HG02973 (cell line): ENCODE measurements around the gene METRNL.
"Not testable (repeated sequence)": the region's sequence is repeated elsewhere in the genome, so short reads cannot be mapped to it uniquely, and the experiment has no call there.

Source experiments
- ATAC-seq: cut with Tn5 transposase; IDR thresholded peaks from one replicate; pipeline ENCODE4 v1.9.1; 2021; ENCODE audit warnings: moderate library complexity; ENCODE audit not compliant: unreplicated experiment

The METRNL gene

DNA sequence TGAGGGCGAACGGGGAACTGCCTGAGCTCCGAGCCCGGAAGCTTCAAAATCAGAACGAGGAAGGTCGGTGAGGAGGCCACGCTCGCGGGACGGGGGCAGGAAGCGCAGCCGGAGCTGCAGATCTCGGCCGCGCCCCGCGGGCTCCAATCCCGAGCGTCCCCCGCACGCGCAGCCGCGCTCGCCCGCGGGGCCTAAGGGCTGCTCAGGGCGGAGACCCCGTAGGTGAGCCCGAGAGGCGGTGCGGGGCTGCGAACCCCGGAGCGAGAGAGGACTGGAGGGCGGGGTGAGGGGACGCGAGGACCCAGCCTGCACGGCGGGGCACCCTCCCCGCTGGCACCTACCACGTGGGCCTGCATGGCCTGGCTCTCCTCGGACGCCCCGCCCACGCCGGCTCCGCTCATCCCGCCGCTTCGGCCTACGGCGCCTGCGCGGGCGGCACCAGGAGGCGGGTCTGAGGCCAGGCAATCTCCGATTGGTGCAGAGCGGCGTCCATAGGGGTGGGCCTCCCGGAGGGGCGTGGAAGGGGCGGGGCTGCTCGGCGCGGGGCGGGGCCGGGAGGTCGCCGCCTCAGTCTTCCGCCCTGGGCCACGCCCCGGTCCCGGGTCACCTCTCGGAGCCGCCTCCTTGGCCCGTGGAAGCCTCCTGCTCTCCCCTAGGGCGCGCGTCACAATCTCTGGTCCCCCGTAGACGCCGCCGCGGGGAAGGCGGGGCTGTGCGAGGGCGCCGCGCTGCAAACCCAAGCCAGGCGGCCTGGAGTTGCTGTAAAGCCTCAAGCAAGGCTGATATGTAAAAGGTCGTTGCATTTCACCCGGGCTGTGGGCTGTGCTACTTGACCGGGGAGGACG, 27.8 kb upstream of the METRNL start:
- peak; percentile 86 for ATAC-seq

DNA sequence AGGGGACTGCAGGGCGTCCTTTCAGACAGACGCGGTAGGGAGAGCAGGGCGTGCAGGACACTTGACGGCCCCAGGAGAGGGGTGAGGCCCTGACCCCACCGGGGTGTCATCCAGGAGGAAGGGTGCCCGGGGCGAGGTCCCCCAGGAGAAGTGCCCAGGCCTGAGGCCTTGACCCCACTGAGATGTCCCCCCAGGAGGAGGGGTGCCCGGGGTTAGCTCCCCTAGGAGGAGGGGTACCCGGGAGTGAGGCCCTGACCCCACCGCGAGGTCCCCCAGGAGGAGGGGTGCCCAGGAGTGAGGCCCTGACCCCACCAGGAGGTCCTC, 27.2 kb upstream of the METRNL start:
- no peak for ATAC-seq

DNA sequence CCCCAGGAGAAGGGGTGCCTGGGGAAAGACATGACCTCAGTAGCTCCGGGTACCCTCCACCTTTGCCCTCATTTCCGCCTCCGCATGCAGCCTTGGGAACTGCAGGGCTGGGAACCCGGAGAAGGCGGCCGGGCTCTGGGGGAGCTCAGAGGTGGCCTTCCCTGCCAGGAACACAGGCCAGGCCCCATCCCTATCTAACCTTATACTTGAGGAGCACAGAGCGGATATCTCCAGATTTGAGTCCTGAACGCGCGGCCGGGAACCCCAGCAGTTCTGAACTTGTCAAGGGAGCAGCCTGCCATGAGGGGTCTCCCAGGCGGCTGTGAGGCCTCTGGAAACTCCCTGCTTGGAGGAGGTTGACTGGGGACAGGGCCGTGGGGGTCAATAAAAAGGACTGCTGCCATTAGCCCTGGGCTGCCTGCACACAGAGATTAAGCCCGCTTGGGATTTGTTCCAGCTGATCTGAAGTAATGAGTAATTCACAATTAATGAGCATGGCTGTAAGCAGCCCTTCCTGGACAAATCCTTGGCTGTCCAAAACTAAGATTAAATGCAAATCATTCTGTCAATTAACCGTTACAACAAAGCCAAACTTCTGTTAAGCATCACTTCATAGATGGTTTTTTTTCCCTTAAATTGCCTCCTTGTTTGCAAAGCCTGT, 26.3 kb upstream of the METRNL start:
- ATAC-seq: no peak

DNA sequence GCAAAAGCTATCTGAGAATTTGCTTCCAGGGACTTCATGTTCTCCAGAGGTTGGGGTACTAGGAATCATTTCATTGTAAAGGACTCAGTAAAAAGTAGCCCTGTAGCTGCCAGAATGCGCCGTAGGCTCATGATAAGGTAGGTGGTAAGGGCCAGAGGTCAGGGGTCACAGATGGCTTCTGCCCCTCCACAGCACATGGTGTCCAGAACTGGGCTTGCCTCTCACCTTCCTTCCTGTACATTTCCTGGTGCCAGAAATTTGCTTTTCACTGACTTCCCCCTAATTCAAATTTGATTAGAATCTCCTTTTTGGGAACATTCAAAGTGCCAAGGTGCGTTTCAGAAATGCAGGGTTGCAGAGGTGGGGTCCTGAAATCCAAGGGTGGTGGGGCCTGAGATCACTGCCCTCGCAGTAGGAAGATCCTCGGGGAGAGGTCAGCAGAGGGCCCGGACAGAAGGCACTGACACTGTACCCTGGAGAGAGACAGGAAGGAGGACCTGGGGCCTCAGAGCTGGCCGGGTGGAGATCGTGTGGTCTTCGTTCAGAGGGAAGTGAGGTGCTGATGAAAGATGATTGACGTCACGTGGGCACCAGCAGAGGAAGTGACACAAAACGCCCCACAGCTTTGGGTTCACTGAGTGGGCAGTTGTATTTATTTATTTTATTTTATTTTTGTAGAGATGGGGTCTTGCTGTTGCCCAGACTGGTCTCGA, 25.5 kb upstream of the METRNL start:
- no peak for ATAC-seq

DNA sequence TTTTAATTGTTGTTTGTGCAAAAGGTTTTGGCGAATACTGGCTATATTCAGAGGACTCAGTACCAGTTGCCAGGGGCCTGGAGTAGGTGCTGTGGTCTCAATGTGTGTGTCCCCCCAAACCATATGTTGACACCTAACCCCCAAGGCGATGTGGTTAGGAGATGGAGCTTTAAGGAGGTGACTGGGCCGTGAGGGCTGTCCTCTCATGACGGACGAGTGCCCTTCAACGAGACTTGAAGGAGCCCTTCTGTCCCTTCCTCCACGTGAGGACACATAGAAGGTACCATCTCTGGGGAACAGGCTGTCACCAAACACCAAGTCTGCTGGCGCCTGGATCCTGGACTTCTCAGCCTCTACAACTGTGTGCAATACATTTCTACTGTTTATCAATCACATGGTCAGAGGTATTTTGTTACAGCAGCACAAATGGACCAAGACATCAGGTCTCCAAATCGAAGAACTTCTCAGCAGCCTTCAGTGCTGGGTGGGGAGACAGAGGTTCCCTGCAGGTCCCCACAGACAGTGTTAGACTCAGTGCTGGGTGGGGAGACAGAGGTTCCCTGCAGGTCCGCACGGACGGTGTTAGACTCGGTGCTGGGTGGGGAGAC, 24.8 kb upstream of the METRNL start:
- ATAC-seq: no peak

DNA sequence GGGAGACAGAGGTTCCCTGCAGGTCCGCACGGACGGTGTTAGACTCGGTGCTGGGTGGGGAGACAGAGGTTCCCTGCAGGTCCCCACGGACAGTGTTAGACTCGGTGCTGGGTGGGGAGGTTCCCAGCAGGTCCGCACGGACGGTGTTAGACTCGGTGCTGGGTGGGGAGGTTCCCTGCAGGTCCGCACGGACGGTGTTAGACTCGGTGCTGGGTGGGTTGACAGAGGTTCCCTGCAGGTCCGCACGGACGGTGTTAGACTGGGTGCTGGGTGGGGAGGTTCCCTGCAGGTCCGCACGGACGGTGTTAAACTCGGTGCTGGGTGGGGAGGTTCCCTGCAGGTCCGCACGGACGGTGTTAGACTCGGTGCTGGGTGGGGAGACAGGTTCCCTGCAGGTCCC, 24.2 kb upstream of the METRNL start:
- ATAC-seq: not testable (repeated sequence)

DNA sequence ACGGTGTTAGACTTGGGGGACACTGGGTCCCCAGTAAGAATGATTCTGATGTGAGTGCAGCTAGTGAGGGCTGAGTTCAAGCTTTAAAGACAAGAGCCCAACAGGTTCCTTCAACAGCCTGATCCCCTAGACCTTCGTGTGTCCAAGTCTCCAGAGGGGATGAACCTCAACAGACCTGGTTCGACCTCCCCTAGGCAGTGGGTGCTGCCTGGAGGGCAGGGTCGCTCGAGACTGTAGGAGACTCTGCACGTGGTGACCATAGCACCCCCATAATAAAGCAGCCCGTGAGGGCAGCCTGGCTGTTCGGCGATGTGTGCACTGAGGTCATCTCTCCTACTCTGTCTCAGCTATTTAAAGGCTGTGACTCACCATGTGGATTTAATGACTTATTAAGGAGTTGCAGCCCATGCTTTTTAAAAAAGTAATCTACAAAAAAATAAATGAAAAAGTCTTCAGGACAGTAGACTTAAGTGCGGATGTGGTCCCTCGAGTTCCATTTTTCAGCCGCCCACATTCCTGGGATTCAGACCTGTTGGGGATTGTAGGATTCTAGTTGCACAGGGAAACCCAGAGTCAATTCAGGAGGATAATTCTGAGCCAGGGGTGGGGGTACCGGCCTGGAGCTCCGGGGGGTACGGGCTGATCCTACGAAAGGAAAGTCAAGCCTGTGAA, 23.4 kb upstream of the METRNL start:
- ATAC-seq: no peak

DNA sequence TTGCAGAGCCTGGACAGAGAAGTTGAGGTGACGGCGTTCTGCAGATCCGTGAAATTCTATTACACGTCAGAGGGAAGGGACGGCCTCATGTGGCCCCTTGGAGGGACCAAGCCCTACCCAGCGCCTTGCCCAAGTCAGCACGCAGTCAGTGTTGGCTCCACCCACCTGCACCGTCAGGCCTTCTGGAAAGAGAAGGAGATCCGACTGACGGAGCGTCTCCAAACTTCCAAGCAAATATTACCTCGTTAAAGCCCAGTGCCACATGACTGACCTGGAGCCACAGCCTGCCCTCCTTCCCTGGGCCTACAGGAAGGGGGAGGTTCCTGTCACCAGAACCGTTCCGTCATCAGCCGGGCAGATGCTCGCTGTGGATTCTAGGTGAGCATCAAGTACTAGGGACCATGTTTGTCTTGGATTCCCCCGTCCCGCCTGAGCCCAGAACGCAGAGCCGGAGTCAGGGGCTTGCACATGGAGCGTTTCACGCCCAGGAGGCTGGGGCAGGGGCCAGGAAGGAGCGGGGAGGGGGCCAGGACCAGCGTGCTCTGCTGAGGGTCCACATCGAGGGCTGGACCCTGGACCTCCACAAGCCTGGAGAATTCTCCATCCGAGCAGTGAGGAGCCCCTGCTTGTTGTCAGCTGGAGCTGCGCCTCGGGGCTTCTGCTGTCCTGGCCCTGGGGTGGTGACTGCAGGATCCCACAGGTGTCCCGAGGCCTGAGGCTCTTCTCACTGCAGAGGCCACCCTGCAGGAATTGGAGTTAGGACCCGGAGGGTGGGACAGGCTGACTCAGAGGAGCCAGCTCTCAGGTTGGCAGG, 22.6 kb upstream of the METRNL start:
- no peak for ATAC-seq

DNA sequence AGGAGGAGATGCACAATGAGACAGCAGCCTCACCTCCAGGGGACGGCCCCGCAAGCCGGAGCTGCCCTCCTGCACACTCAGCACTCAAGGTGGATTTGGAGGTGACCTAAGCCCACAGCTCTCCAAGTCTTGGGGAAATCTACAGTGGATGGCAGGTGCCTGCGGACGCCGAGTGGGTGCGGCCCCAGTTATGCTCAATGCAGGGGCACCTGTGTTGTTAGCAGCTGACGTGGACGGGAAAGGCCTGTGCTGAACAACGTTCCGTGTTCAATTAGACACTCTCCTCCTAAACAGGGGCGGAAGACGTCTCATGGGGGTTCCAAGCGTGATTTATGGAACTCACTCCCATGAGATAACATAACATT, 22.0 kb upstream of the METRNL start:
- ATAC-seq: no peak

DNA sequence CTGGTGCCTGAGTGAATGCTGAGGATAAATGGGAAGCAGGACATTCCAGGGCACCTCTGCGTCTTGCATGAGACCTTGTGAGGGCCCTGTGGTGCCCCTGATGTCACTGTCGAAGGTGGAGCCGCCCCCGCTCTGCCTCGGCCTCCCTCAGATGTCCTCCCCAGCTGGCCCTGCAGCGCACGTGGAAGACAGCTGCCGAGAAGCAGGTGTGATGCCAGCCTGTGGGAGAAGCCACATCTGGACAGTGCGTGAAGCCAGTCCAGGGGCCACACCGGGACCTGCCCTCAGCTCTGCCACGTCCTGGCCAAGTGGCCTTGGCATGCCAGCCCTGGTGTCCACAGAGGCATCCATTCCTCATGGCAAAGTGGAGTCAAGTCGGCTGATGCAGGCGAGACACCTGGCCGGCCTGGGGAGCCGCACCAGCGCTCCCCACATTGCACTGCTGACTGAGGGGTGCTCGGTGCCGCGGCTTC, 21.6 kb upstream of the METRNL start:
- ATAC-seq: no peak

DNA sequence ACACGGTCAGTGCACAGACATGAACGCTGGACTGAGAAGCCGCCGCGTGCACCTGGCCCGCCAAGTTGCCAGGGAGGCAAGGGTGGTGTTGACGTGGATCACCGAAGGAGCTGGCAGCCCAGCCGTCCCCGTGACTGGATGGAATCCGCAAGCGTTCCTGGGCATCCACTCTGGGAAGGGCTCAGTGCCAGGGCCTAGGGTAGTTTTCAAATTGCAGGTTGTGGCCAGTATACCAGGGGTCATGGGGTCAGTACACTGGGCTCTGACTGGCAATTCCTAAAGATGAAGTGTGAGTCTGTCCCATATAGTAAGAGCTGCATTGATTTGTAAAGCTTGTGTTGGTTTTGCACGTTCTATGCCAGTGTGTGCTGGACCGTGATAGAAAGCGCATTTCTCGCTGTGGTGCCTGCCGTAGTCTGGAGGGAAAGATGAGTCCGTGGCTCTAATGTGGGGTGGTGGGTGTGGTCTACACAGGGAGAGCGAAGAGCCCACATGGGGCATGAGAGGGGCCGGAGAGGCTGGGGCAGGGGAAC, 21.1 kb upstream of the METRNL start:
- ATAC-seq: no peak

DNA sequence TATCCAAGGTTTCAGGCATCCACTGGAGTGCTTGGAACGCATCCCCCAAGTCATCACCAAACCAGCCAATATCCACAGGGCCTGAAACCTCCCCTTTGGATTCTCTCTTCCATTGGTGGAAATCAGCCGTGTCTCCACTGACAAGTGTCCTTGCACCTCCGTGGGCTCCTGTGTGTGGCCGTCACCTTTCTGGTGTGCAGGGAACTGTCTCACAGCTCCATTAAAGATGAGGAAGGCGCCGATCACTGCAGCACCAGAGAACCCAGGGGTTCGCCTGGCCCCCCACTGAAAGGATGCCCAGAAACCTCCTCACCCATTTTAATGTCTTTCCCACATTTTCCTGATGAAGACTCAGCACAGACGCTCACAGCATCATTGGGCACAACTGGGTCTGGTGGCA, 17.8 kb upstream of the METRNL start:
- ATAC-seq: no peak

DNA sequence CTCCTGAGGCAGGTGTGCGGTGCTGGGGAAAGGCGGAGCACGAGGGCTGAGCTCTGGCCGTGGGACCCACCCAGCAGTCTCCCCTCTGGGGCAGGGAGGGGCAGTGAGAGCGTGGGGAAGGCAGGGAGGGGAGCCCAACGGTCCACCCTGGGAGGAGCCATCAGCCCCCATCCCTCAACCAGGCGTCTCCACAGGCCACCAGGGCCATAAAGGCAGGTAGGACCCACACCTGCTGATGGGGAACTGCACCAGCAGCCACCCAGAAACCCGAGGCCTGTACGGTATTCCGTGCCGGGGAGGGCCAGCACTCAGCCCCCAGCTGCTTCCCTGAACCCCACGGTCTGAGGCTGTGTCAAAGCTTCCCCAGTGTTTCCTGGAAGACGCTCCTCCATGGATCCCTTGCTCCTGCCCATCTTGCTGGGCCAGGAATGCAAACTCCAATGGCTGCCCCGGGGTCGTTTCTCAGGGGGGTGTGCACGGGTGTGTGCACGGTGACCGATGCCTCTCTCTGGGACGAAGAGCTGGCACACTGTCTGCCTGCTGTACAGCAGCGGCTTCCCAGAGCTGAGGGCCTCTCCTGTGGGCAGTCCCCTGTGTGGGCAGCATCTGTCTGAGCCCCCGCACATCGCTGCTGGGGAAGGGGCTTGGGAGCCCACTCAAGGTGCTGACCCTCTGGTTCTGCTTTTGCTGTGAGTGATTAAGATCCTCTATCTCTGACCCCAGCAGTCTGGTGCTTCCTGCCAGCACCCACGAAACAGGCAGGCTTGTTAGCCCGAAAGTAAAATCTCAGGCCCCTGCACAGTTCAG, 17.2 kb upstream of the METRNL start:
- no peak for ATAC-seq

DNA sequence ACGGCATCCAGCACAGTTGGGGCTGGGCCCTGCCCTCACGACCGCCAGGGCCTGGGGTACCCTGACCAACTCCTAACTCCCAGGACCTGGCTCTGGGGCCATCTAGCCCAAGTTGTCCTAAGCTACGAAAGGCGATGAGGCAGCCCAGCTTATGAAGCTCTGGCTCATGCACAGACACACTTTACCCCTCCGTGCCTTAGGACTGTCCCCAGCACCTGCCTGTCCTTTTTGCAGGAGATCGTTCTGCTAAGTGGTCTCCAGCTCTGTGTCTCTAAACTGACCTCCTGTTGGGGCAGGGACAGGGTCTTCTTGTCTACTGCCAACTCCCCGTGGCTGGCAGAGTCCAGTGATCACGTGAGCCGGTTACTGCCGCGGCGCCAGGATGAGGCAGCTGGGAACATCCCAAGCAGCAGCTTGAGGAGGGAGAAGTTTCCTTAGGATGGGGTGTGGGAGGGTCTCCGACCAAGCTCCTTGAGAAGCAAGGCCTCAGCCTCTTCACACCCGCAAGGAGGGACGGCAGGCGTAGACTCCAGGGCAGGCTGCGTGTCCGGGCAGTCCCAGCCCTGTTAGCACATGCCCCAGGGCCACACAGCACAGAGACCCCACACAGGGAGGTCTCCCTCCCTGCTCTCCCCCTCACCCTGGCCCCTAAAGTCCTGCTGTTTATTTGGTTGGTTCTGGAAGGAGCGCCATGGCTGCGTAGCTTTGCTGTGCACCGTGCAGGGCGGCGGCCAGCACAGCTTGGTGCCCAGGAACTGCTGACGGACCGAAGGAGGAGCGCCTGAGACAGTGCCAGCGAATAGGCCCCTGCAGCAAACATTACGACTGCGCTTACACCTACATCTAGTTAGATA, 16.4 kb upstream of the METRNL start:
- no peak for ATAC-seq

DNA sequence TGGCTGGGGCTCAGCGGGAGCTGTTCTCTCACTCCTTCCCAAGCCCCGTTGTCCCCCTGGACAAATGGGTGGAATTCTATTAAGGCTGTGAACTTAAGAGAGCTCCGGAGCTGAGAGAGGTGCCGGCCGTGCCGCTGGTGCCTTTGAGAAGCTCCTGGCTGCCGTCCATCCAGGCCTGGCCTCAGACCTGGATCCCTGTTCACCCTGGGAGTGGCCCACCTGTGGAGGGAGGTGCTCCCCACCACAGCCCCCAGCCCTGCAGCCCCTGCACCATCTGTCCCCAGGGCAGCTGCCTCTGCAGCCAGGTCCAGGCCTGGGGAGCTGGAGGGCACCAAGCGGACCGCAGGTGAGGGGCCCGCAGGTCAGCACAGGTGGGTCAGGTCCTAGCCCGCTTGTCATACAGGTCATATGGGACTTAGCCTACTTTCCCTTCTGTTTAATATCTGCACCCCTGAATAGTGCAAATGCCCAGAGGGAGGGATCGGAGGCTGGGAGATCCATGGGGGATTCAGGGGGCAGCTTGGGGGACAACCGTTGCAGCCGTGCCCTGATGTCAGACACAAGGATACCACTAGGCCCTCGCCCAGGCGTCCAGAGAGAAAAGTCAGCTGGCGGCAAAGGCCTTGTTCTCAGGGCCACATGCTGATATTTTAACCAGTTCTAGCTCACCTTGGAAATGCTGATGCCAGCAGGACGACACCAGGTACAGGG, 15.2 kb upstream of the METRNL start:
- no peak for ATAC-seq

DNA sequence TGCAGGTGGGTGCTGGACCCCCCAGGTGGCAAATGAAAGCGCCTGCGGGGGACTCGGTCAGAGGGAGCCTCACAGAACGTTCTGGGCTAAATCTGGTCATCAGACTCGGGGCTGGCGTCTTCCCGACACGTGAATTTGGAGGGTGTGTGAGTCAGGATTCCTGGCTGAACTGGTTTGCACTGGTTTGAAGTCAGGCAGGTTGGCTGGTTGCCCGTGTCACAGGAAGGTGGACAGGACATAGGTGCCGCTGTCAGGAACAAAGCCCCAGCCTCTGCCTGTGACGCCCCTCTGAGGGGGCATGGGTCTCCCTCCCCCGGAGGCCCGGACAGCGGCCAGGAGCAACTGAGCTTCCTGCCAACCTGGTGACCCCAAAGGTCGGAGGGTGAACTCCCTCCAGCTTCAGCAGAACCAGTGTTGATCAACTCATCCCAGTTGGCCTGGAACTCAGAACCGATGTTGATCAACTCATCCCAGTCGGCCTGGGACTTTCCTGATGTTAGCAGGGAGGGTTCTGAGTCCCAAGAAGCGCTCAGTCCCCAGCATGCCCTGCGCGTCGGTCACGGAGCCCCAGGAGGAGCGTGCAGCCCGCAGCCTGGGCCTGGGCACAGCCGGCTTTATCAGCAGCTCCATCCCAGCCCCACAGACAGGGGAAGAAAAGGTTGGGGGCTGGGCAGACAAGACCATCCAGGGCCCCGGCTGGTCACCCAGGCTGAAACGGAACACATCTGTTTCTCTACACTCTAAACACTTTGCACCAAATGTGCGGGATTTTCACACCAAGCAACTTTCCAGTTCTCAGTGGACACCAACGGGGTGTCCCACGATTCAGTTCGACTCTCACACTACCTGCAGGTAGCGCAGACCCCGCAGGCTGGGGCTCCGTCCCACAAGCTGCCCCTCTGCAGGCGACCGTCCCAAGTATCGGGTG, 14.4 kb upstream of the METRNL start:
- ATAC-seq: no peak
